22Rv1 (cell line): ENCODE measurements around the gene TMTC2.

Source experiments
- H3K27ac ChIP-seq: fragments of 450-650 bp; 2 replicates; pipeline ENCODE4 v1.5.1; 2017
- ZFX ChIP-seq: fragments of 450-650 bp; IDR thresholded peaks from 2 replicates; pipeline ENCODE4 v1.6.1; 2017; ENCODE audit warnings: antibody characterized with exemption, borderline replicate concordance
- TF ChIP-seq, protein P1 (sequence below): fragments of 450-650 bp; IDR thresholded peaks from 2 replicates; pipeline ENCODE4 v1.5.1; 2017; ENCODE audit warnings: mild to moderate bottlenecking

The TMTC2 gene

GRCh38 chr12:82805812-82806497, 119.2 kb downstream of the TMTC2 start:
- no peak overlapping the region for H3K27ac ChIP-seq
- no peak for TF ChIP-seq ZFX

- H3K27ac ChIP-seq, result no peak overlapping the region
- no peak for TF ChIP-seq ZFX
- TF ChIP-seq, protein P1, sequence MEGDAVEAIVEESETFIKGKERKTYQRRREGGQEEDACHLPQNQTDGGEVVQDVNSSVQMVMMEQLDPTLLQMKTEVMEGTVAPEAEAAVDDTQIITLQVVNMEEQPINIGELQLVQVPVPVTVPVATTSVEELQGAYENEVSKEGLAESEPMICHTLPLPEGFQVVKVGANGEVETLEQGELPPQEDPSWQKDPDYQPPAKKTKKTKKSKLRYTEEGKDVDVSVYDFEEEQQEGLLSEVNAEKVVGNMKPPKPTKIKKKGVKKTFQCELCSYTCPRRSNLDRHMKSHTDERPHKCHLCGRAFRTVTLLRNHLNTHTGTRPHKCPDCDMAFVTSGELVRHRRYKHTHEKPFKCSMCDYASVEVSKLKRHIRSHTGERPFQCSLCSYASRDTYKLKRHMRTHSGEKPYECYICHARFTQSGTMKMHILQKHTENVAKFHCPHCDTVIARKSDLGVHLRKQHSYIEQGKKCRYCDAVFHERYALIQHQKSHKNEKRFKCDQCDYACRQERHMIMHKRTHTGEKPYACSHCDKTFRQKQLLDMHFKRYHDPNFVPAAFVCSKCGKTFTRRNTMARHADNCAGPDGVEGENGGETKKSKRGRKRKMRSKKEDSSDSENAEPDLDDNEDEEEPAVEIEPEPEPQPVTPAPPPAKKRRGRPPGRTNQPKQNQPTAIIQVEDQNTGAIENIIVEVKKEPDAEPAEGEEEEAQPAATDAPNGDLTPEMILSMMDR, result no peak
Observed at GRCh38 chr12:82807132-82807737, 120.5 kb downstream of the TMTC2 start.

DNA sequence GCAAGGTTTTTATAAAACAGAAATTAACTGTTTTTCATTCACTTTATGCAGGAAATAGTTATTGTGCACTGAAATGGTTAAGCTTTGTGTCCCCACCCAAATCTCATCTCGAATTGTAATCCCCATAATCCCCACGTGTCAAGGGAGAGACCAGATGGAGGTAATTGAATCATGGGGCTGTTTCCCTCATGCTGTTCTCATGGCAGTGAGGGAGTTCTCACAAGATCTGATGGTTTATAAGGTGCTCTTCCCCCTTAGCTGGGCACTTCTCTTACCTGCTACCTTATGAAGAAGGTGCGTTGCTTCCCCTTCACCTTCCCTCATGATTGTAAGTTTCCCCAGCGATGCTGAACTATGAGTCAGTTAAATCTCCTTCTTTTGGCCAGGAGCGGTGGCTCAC, 123.9 kb downstream of the TMTC2 start:
- no peak overlapping the region for H3K27ac ChIP-seq
- TF ChIP-seq, protein P1, result no peak

- H3K27ac ChIP-seq, result no peak overlapping the region
- TF ChIP-seq, protein P1, result no peak
- TF ChIP-seq ZFX, result no peak
Observed at GRCh38 chr12:82817368-82817767, 130.7 kb downstream of the TMTC2 start.

DNA sequence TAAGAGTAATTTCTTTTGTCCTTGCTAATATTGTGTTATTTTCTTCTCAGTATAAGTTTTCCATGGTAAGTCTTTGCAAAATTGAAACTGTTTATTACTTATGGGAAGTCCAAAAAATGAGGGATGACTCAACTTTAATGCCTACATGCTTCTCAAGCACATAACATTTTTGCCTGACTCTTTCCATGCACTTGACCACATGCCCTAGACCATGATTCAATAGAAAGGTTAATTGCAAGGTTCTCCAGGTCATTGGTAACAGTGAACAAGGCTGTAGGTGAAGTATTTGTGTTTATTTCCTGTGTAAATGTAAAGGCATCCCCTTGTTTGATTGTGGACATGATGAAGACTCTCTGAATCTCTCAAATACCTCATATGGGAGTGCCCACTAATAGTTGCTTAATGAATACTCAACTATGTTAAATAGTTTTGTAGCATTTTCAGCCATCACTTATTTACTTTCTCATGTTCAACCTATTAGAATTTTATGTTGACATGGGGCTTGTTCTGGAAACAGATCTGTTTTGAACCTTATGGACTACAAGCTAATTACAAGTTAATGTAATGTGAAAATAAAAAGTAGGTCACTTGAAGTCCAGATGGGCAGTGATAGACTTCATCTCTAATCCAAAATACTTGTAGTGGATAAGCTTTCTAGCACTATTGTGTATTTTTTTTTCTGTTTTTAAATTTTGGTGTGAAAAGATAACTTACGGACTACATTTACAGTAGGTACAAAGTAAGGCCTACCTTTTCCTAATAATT, 131.7 kb downstream of the TMTC2 start:
- no peak overlapping the region for H3K27ac ChIP-seq
- TF ChIP-seq ZFX, result no peak
- TF ChIP-seq, protein P1, result no peak

DNA sequence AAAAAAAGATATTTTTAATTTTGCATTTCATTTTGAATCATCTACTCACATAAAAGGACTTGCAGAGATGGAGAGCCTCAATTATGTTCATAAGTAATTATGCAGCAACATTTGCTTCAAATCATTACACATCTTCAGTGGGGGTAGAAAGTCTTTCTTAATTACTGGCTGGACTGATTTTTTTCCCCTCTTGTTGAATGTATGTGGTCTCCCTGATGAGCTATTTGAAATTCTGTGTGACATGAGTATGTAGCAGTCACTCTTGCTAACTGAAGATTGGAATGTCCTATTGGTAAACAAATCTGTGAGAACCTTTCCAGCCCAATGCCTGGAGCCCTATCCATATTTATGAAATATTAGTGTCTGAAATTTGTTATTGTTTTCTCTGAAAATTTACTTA, 139.8 kb downstream of the TMTC2 start:
- no peak overlapping the region for H3K27ac ChIP-seq
- TF ChIP-seq ZFX, result no peak
- TF ChIP-seq, protein P1, result no peak

GRCh38 chr12:82832096-82832495, 145.4 kb downstream of the TMTC2 start:
- TF ChIP-seq, protein P1, result no peak
- no peak for TF ChIP-seq ZFX
- no peak overlapping the region for H3K27ac ChIP-seq
